PC-3 (cell line): ENCODE measurements around the gene NDUFA11.

Experiments used
- CTCF ChIP-seq: fragments of 300-600 bp; sonication (generic); conservative IDR thresholded peaks from 2 replicates; pipeline ENCODE4 v1.5.1; 2017; ENCODE audit warnings: antibody characterized with exemption, low read depth, mild to moderate bottlenecking, low read length
- EZH2 ChIP-seq: fragments of 300-600 bp; sonication (generic); IDR thresholded peaks from one replicate; pipeline ENCODE4 v1.6.1; 2017; ENCODE audit warnings: antibody characterized with exemption, mild to moderate bottlenecking, low read length; ENCODE audit not compliant: unreplicated experiment
- EZH2phosphoT487 ChIP-seq: fragments of 300-600 bp; sonication (generic); IDR thresholded peaks from 2 replicates; pipeline ENCODE4 v1.6.1; 2018; ENCODE audit warnings: mild to moderate bottlenecking, antibody characterized with exemption, low read length, borderline replicate concordance

- no peak for TF ChIP-seq EZH2
- no peak for TF ChIP-seq CTCF
- TF ChIP-seq EZH2phosphoT487, result no peak
These were observed 7.0 kb upstream of the NDUFA11 start for GRCh38 chr19:5910638-5910907.
